T-cell (primary cell): ENCODE results near the gene SSPN. TPM values are rescaled to one million over a fixed set of nuclear protein-coding genes. Genes with fewer than 3 reads are reported as not detected.

ENCODE experiments used
- ATAC-seq, 4 experiments: fragments of 200-7000 bp in 3 of 4; fragments of 150-1000 bp in 1 of 4; cut with Tn5 transposase; replicated peaks in 1 of 4; 1 replicate in 3 of 4; 2 replicates in 1 of 4; pipeline ENCODE4 v1.10.0; 2021; ENCODE audit warnings: moderate library complexity in 3 of 4, mild to moderate bottlenecking in 2 of 4, moderate number of reproducible peaks in 1 of 4
- CTCF ChIA-PET, 2 donors: fragments of 300-600 bp; sonication (Branson Sonifier 250); formaldehyde crosslinking; loops; one replicate each; lab custom pipeline; 2022; ENCODE audit warnings: antibody characterized with exemption in 2 of 2; lab: Charles Lee
- POLR2A ChIA-PET, 2 donors: fragments of 300-600 bp; sonication (Branson Sonifier 250); formaldehyde crosslinking; loops; one replicate each; lab custom pipeline; 2022; ENCODE audit warnings: antibody characterized with exemption in 2 of 2; lab: Charles Lee
- DNase-seq, 35 experiments: peaks; one replicate each; pipeline versions ENCODE4 v3.0.0 to v3.0.0-alpha.2; 2013 to 2023
- H3K27ac ChIP-seq: one replicate; pipeline ENCODE4 v1.5.1; 2013; ENCODE audit warnings: low read length
- H3K27me3 ChIP-seq, 2 experiments: replicated peaks in 1 of 2; 1 replicate in 1 of 2; 2 replicates in 1 of 2; pipeline versions ENCODE4 v1.6.1 to v1.7.0; 2013; ENCODE audit warnings: low read length in 1 of 2, mixed read lengths in 1 of 2; ENCODE audit not compliant: control insufficient read depth in 2 of 2, insufficient read depth in 2 of 2; ENCODE audit errors: extremely low read depth in 1 of 2
- H3K36me3 ChIP-seq, 2 donors: 1 replicate in 1 of 2; 2 replicates in 1 of 2; pipeline versions ENCODE4 v1.6.1 to v1.7.0; 2013; ENCODE audit warnings: low read length in 1 of 2; ENCODE audit not compliant: control insufficient read depth in 2 of 2, insufficient read depth in 1 of 2; ENCODE audit errors: extremely low read depth in 1 of 2
- H3K4me1 ChIP-seq, 2 experiments: 1 replicate in 1 of 2; 2 replicates in 1 of 2; pipeline versions ENCODE4 v1.6.1 to v1.7.0; 2013; ENCODE audit warnings: low read length in 2 of 2, mixed read lengths in 1 of 2; ENCODE audit not compliant: insufficient read depth in 2 of 2, control insufficient read depth in 1 of 2; ENCODE audit errors: extremely low read depth in 1 of 2
- H3K4me3 ChIP-seq, 2 donors: 1 replicate in 1 of 2; 2 replicates in 1 of 2; pipeline versions ENCODE4 v1.5.1 to v1.7.0; 2013; ENCODE audit warnings: mild to moderate bottlenecking in 2 of 2, low read length in 1 of 2, moderate library complexity in 1 of 2; ENCODE audit not compliant: control insufficient read depth in 1 of 2; ENCODE audit errors: extremely low read depth in 1 of 2
- H3K9me3 ChIP-seq: 2 replicates; pipeline ENCODE4 v1.7.0; 2013
- H3K27ac Mint-ChIP-seq, 2 donors: one replicate each; pipeline ENCODE4 v1.8.0; 2020 to 2021; ENCODE audit warnings: mild to moderate bottlenecking in 2 of 2, mixed read lengths in 2 of 2
- H3K27me3 Mint-ChIP-seq, 2 donors: one replicate each; pipeline ENCODE4 v1.8.0; 2021 to 2022; ENCODE audit warnings: mixed read lengths in 2 of 2
- H3K36me3 Mint-ChIP-seq: one replicate; pipeline ENCODE4 v1.8.0; 2021; ENCODE audit warnings: mixed read lengths
- H3K4me1 Mint-ChIP-seq, 3 donors: one replicate each; pipeline ENCODE4 v1.8.0; 2020 to 2022; ENCODE audit warnings: mixed read lengths in 3 of 3, mild to moderate bottlenecking in 1 of 3
- H3K4me3 Mint-ChIP-seq, 3 donors: one replicate each; pipeline ENCODE4 v1.8.0; 2020 to 2022; ENCODE audit warnings: mild to moderate bottlenecking in 3 of 3, mixed read lengths in 3 of 3, moderate library complexity in 3 of 3
- H3K9me3 Mint-ChIP-seq, 3 donors: one replicate each; pipeline ENCODE4 v1.8.0; 2020 to 2022; ENCODE audit warnings: mixed read lengths in 3 of 3
- WGBS: methylation state at CpG from one replicate; pipeline ENCODE4 v1.1.5; 2013; ENCODE audit warnings: missing lambda C conversion rate; ENCODE audit not compliant: insufficient coverage; 5-methylcytosine and 5-hydroxymethylcytosine counted together
- total RNA-seq, 35 experiments: library from RNA in 6 of 35; stranded (reverse) in 6 of 35; fragments of 120-200 nt in 1 of 35; gene quantifications; one replicate each; pipeline versions ENCODE4 v1.2.1 to v1.2.4 and lab custom pipeline; 2013 to 2026

Gene SSPN
- total RNA-seq, 5 donors from 2014 or later (not counting 1 experiment from before 2014, with no cell fraction given), result 0.06 to 0.33 (median 0.15) TPM

- DNase-seq, result no peak
- POLR2A ChIA-PET, result no interaction called here
- no peaks in the 10 kb centered on the region for H3K9me3 Mint-ChIP-seq
Observed at GRCh38 chr12:26286186-26286585, 90.8 kb downstream of the SSPN start.

GRCh38 chr12:26287671-26288381 is 92.5 kb downstream of the SSPN start:
- no peak for ATAC-seq
- Histone ChIP-seq H3K4me3 (no peak overlapping the region), H3K9me3 (no peaks in the 10 kb centered on the region), H3K4me1 (peaks cover 0 to 5% of the 10 kb centered on the region in 2 experiments), H3K27me3 (no peaks in the 10 kb centered on the region), H3K27ac (no peak overlapping the region), H3K36me3 (no peaks in the 10 kb centered on the region)
- Mint-ChIP-seq H3K36me3 (no peaks in the 10 kb centered on the region), H3K9me3 (no peaks in the 10 kb centered on the region), H3K27ac (no peak overlapping the region), H3K27me3 (peaks cover 0 to 1% of the 10 kb centered on the region in 2 donors), H3K4me3 (no peak overlapping the region), H3K4me1 (peaks cover 0 to 8% (median 4%) of the 10 kb centered on the region in 3 donors)
- no peak for DNase-seq
- CTCF ChIA-PET, result no interaction called here
- 88% methylated on average over 6 of the region's 14 CpGs for WGBS
- POLR2A ChIA-PET, result no interaction called here

More at GRCh38 chr12:26286186-26286585, 90.8 kb downstream of the SSPN start:
- Mint-ChIP-seq H3K27ac (no peak overlapping the region), H3K4me3 (no peak overlapping the region), H3K4me1 (peaks cover 0 to 11% (median 4%) of the 10 kb centered on the region in 3 donors), H3K36me3 (no peaks in the 10 kb centered on the region), H3K27me3 (peaks cover 0 to 1% of the 10 kb centered on the region in 2 donors)
- Histone ChIP-seq H3K27ac (no peak overlapping the region), H3K36me3 (no peaks in the 10 kb centered on the region), H3K27me3 (no peaks in the 10 kb centered on the region), H3K9me3 (no peaks in the 10 kb centered on the region), H3K4me3 (no peak overlapping the region), H3K4me1 (peaks cover 0 to 5% of the 10 kb centered on the region in 2 experiments)
- CTCF ChIA-PET, result no interaction called here
- ATAC-seq, result no peak
- WGBS, result 93% methylated on average over 5 of the region's 6 CpGs

- H3K9me3 Mint-ChIP-seq, result no peaks in the 10 kb centered on the region
- ATAC-seq (no peak), DNase-seq (no peak)
- H3K27ac ChIP-seq, result no peak overlapping the region
- H3K36me3 Mint-ChIP-seq, result no peaks in the 10 kb centered on the region
- CTCF ChIA-PET, result no interaction called here
- no peaks in the 10 kb centered on the region for H3K9me3 ChIP-seq
- no peaks in the 10 kb centered on the region for H3K4me1 Mint-ChIP-seq
- H3K4me1 ChIP-seq, result no peaks in the 10 kb centered on the region
- POLR2A ChIA-PET, result no interaction called here
- H3K4me3 ChIP-seq, result no peak overlapping the region
- WGBS, result 78% methylated on average over 1 of the region's 2 CpGs
- H3K27me3 ChIP-seq, result no peaks in the 10 kb centered on the region
- H3K4me3 Mint-ChIP-seq, result no peak overlapping the region
- H3K27ac Mint-ChIP-seq, result no peak overlapping the region
- H3K27me3 Mint-ChIP-seq, result peaks cover 0 to 1% of the 10 kb centered on the region in 2 donors
- H3K36me3 ChIP-seq, result no peaks in the 10 kb centered on the region
Observed at GRCh38 chr12:26290565-26290964, 95.2 kb downstream of the SSPN start.

- no peak overlapping the region for H3K27ac Mint-ChIP-seq
- CTCF ChIA-PET, result no interaction called here
Observed at GRCh38 chr12:26292596-26292995, 97.2 kb downstream of the SSPN start.

GRCh38 chr12:26293612-26294011 is 98.2 kb downstream of the SSPN start:
- POLR2A ChIA-PET, result no interaction called here
- H3K27ac Mint-ChIP-seq, result no peak overlapping the region
- no CpG with 5 or more reads among the region's 2 CpGs for WGBS

More at GRCh38 chr12:26292596-26292995, 97.2 kb downstream of the SSPN start:
- no peaks in the 10 kb centered on the region for H3K4me1 ChIP-seq
- DNase-seq (no peak), ATAC-seq (no peak)
- Mint-ChIP-seq H3K4me3 (no peak overlapping the region), H3K36me3 (no peaks in the 10 kb centered on the region), H3K4me1 (no peaks in the 10 kb centered on the region), H3K27me3 (no peaks in the 10 kb centered on the region), H3K9me3 (peaks cover 0 to 6% (median 0%) of the 10 kb centered on the region in 3 donors)
- no peaks in the 10 kb centered on the region for H3K27me3 ChIP-seq
- H3K36me3 ChIP-seq, result no peaks in the 10 kb centered on the region
- H3K27ac ChIP-seq, result no peak overlapping the region
- POLR2A ChIA-PET, result no interaction called here
- no peaks in the 10 kb centered on the region for H3K9me3 ChIP-seq
- H3K4me3 ChIP-seq, result no peak overlapping the region
- no CpG with 5 or more reads among the region's 1 CpG for WGBS

GRCh38 chr12:26295001-26295400 is 99.6 kb downstream of the SSPN start:
- Mint-ChIP-seq H3K4me3 (no peak overlapping the region), H3K36me3 (no peaks in the 10 kb centered on the region), H3K9me3 (peaks cover 0 to 6% (median 0%) of the 10 kb centered on the region in 3 donors), H3K27me3 (no peaks in the 10 kb centered on the region), H3K4me1 (peaks cover 18 to 20% (median 19%) of the 10 kb centered on the region in 3 donors), H3K27ac (no peak overlapping the region)
- Histone ChIP-seq H3K36me3 (no peaks in the 10 kb centered on the region), H3K27me3 (no peaks in the 10 kb centered on the region), H3K9me3 (no peaks in the 10 kb centered on the region), H3K4me3 (no peak overlapping the region), H3K27ac (no peak overlapping the region), H3K4me1 (no peaks in the 10 kb centered on the region)
- WGBS, result no CpG with 5 or more reads among the region's 4 CpGs
- ChIA-PET POLR2A (no interaction called here), CTCF (no interaction called here)
- DNase-seq (no peak), ATAC-seq (no peak)

More at GRCh38 chr12:26293612-26294011, 98.2 kb downstream of the SSPN start:
- H3K27ac ChIP-seq, result no peak overlapping the region
- H3K4me1 Mint-ChIP-seq, result peaks cover 5 to 8% (median 7%) of the 10 kb centered on the region in 3 donors
- CTCF ChIA-PET, result no interaction called here
- H3K36me3 ChIP-seq, result no peaks in the 10 kb centered on the region
- H3K27me3 Mint-ChIP-seq, result no peaks in the 10 kb centered on the region
- DNase-seq, result no peak
- no peaks in the 10 kb centered on the region for H3K4me1 ChIP-seq
- no peak for ATAC-seq
- H3K36me3 Mint-ChIP-seq, result no peaks in the 10 kb centered on the region
- H3K9me3 ChIP-seq, result no peaks in the 10 kb centered on the region
- H3K9me3 Mint-ChIP-seq, result peaks cover 0 to 6% (median 0%) of the 10 kb centered on the region in 3 donors
- no peaks in the 10 kb centered on the region for H3K27me3 ChIP-seq
- no peak overlapping the region for H3K4me3 ChIP-seq
- H3K4me3 Mint-ChIP-seq, result no peak overlapping the region
